ENCODE results near the gene PTPN3.
A peak's percentile ranks its signal among the peaks of the same experiment; 100 is the strongest.

The PTPN3 gene

GRCh38 chr9:109454041-109454440 lies 44.1 kb downstream of the PTPN3 start:
- DNase-seq (ENCODE audit: low read depth in 3 of 3): no peak

- no peak for DNase-seq (ENCODE audit: low read depth in 3 of 3)
These were observed 44.8 kb downstream of the PTPN3 start for GRCh38 chr9:109453210-109453842.

GRCh38 chr9:109452761-109453160 lies 45.3 kb downstream of the PTPN3 start:
- no peak for DNase-seq (ENCODE audit: low read depth in 3 of 3)

- no peak for DNase-seq (ENCODE audit: low read depth in 3 of 3)
These were observed 46.6 kb downstream of the PTPN3 start for GRCh38 chr9:109451311-109452025.

GRCh38 chr9:109450346-109450745 lies 47.8 kb downstream of the PTPN3 start:
- no peak for DNase-seq (ENCODE audit: low read depth in 3 of 3)

GRCh38 chr9:109449036-109449798 lies 48.9 kb downstream of the PTPN3 start:
- no peak for DNase-seq (ENCODE audit: low read depth in 3 of 3)

GRCh38 chr9:109448223-109448622 lies 49.9 kb downstream of the PTPN3 start:
- no peak for DNase-seq (ENCODE audit: low read depth in 3 of 3)

- DNase-seq (ENCODE audit: low read depth in 3 of 3): no peak
These were observed 50.6 kb downstream of the PTPN3 start for GRCh38 chr9:109447329-109448076.

GRCh38 chr9:109444771-109445320 lies 53.3 kb downstream of the PTPN3 start:
- no peak for DNase-seq (ENCODE audit: low read depth in 3 of 3)

- DNase-seq (ENCODE audit: low read depth in 3 of 3): no peak
These were observed 55.4 kb downstream of the PTPN3 start for GRCh38 chr9:109442716-109443115.

- DNase-seq (ENCODE audit: low read depth in 3 of 3): no peak
These were observed 56.8 kb downstream of the PTPN3 start for GRCh38 chr9:109441296-109441695.

GRCh38 chr9:109440797-109441287 lies 57.3 kb downstream of the PTPN3 start:
- DNase-seq (ENCODE audit: low read depth in 3 of 3): peak; percentile 26 to 36 (median 32)

GRCh38 chr9:109440117-109440515 lies 58.0 kb downstream of the PTPN3 start:
- no peak for DNase-seq (ENCODE audit: low read depth in 3 of 3)

- DNase-seq (ENCODE audit: low read depth in 3 of 3): no peak
These were observed 58.6 kb downstream of the PTPN3 start for GRCh38 chr9:109439378-109440116.

GRCh38 chr9:109437286-109437685 lies 60.8 kb downstream of the PTPN3 start:
- DNase-seq (ENCODE audit: low read depth in 3 of 3): no peak

- DNase-seq (ENCODE audit: low read depth in 3 of 3): no peak
These were observed 62.0 kb downstream of the PTPN3 start for GRCh38 chr9:109436071-109436470.

- DNase-seq (ENCODE audit: low read depth in 3 of 3): no peak
These were observed 64.6 kb downstream of the PTPN3 start for GRCh38 chr9:109433476-109433875.

- DNase-seq (ENCODE audit: low read depth in 3 of 3): no peak
These were observed 67.9 kb downstream of the PTPN3 start for GRCh38 chr9:109430231-109430630.

GRCh38 chr9:109428854-109429253 lies 69.3 kb downstream of the PTPN3 start:
- DNase-seq (ENCODE audit: low read depth in 3 of 3): no peak

GRCh38 chr9:109427886-109428285 lies 70.2 kb downstream of the PTPN3 start:
- no peak for DNase-seq (ENCODE audit: low read depth in 3 of 3)

Measured in stimulated activated CD4-positive, alpha-beta T cell treated with anti-CD3 and anti-CD28 coated beads, TNF-alpha, amount 100 ng/mL, for 48 hours (primary cell).